Activated CD4-positive, alpha-beta T cell treated with anti-CD3 and anti-CD28 coated beads, Interleukin-10, Interleukin-2, amounts not matched to agents 100 ng/mL and 50 ng/mL, durations not matched to agents 16 hours and 8 hours (primary cell): ENCODE measurements around the gene KLF1.
"Not testable (repeated sequence)": the region's sequence is repeated elsewhere in the genome, so short reads cannot be mapped to it uniquely, and the experiment has no call there.

Experiments
- DNase-seq: peaks from one replicate; pipeline ENCODE4 v3.0.0-alpha.2; 2020

The KLF1 gene

GRCh38 chr19:12866416-12867119 is 20.4 kb downstream of the KLF1 start:
- no peak for DNase-seq

- no peak for DNase-seq
These were observed 21.1 kb downstream of the KLF1 start for GRCh38 chr19:12865746-12866415.

- no peak for DNase-seq
These were observed 22.0 kb downstream of the KLF1 start for GRCh38 chr19:12864721-12865715.

DNA sequence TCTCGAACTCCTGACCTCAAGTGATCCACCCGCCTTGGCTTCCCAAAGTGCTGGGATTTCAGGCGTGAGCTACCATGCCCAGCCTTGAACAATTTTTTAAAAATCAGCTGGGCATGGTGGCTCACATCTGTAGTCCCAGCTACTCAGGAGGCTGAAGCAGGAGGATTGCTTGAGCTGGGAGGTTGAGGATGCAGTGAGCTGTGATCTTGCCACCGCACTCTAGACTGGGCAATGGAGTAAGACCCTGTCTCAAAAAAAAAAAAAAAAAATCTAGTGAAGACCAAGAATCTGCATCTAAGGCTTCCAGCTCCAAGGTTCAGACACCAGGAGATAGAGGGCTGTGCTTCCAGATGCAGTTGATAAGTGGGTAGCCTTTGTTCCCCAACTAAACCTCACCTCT is 22.9 kb downstream of the KLF1 start:
- no peak for DNase-seq

- no peak for DNase-seq
These were observed 27.5 kb downstream of the KLF1 start for GRCh38 chr19:12859546-12859945.

GRCh38 chr19:12858041-12858928 is 28.7 kb downstream of the KLF1 start:
- no peak for DNase-seq

DNA sequence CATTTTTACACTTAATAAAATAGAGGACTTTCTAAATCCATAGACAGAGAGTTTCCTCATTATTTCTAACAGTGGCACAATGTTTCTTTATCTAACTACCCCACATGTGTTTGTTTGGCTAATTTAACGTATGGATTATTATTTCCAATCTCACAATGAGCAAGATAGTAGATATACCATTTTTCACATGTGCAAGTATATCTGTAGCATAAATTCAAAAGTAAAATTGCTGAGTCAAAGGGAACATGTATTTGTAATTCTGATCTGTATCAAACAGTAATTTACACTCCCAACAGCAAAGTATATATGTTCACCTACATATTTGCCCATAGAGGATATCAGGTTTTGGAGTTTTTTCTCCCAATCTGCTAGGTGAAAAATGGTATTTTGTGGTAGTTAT is 30.3 kb downstream of the KLF1 start:
- no peak for DNase-seq

GRCh38 chr19:12847159-12848139 is 39.6 kb downstream of the KLF1 start:
- DNase-seq = peak; percentile 89

DNA sequence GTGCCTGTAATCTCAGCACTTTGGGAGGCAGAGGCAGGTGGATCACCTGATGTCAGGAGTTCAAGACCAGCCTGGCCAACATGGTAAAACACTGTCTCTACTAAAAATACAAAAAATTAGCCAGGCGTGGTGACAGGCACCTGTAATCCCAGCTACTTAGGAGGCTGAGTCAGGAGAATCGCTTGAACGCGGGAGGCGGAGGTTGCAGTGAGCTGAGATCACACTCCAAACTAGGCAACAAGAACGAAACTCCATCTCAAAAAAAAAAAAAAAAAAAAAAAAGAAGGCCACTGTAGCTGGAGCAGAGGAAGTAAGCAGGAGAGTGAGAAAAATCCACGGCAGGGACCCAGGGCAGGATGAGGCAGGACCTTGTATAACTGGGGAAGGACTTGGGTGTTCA is 40.4 kb downstream of the KLF1 start:
- not testable (repeated sequence) for DNase-seq

DNA sequence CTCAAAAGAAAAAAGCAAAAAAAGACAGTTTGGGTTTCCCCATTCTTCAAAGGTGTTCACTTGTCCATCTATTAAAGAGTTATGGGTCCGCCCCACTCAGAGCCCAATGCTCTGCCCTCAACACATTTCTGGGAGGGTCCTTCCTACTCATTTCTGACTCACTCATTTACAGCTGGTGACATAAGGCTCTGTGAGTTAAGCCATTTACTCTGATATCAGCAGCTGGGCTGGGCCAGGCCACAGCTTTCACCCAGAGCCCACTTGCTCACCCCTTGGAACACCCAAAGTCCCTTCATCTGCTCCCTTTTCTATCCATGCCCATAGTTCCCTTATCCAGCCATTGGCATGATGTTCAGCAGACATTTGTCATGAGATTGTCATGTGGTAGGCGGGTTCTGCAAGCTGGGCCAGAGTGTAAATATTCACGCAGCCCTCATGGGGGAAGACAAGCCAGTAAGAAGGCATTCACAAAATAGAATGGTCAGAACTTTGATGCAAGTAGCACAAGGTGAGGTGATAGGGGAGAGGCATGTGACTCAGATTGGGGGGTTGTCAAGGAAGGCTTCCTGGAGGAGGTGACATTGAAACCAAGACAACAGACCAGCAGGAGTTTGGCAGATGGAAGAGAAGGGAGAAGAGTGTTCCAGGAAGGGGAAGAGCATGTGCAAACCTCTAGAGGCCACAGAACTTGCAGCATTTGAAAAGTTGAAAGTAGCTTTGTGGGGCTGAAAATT is 42.8 kb downstream of the KLF1 start:
- DNase-seq = no peak

DNA sequence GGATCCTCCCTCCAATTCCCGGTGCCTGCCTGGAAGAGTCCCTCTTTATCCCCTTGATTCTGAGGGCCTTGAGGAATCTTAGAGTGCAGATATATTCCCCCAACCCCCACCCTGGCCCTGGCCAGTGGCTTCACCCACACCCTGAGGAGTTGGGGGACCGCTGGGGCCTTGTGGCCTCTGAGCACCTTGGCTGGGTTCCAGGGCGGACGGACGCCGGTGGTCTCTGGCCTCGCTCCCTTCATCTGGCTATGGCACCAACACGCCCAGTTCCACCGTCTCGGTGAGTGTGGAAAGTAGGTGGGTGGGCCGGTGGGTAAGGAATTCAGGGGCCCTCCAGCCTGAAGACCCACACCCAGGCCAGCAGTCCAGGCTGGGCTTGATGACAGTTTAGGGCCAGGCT is 43.7 kb downstream of the KLF1 start:
- no peak for DNase-seq

DNA sequence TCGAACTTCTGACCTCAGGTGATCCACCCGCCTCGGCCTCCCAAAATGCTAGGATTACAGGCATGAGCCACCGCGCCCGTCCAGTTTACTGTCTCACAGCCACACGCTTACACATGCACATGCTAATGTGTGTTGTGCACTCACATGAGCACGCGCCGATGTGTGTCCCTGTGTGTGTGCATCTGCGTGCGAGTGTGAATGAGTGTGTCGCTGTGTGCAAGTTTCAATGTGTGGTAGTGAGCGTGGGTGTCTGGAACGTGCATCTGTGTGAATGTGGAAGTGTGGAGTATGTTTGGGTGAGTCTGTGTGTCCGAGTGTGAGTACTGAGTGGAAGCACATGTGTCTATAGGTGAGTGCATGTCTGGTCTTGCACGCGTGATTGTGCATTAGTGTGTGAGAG is 44.5 kb downstream of the KLF1 start:
- no peak for DNase-seq

GRCh38 chr19:12841094-12841493 is 45.9 kb downstream of the KLF1 start:
- peak; percentile 41 for DNase-seq

- DNase-seq = peak; percentile 73
These were observed 46.6 kb downstream of the KLF1 start for GRCh38 chr19:12840091-12841079.

- DNase-seq = peak; percentile 35
These were observed 47.9 kb downstream of the KLF1 start for GRCh38 chr19:12838886-12839756.

- peak; percentile 66 for DNase-seq
These were observed 48.7 kb downstream of the KLF1 start, which contains the start of gene MAST1 for GRCh38 chr19:12838182-12838885. Gene MAST1, plus strand, starts transcription at chr19:12838515. Its CDS starts 58 bp downstream, at chr19:12838573.

DNA sequence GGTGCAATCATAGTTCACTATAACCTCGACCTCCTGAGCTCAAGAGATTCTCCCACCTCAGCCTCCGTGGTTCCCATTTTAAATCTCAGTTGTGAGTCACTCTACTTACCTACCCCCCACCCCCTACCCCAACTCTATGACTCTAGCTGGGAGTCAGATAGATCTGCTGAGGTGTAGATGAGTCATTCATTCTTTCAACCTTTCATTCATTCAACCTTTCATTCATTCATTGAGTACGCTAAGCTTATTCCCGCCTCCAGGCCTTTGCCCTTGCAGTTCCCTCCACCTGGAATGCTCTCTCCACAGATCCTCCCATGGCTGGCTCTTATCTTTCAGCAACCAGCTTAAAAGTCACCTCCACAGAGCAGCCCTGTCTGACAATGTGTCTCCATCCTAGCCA is 49.8 kb downstream of the KLF1 start:
- DNase-seq = no peak
